PC-3 (cell line): ENCODE data around the gene GRB2. TPM values are rescaled to one million over a fixed set of nuclear protein-coding genes. Genes with fewer than 3 reads are reported as not detected.
"Not testable (repeated sequence)": the region's sequence is repeated elsewhere in the genome, so short reads cannot be mapped to it uniquely, and the experiment has no call there.

Experiments used
- ATAC-seq: fragments of 200-7000 bp; cut with Tn5 transposase; 2 replicates; pipeline ENCODE4 v1.9.1; 2020; ENCODE audit warnings: mild to moderate bottlenecking, moderate library complexity
- BruUV-seq: library from RNA; stranded (reverse); fragments of 400-500 nt; replicated peaks from 2 replicates; lab custom pipeline; 2021; lab: Mats Ljungman, UMichigan
- CTCF ChIA-PET: fragments of 300-600 bp; sonication (Branson Sonifier 250); formaldehyde crosslinking; loops from one replicate; lab custom pipeline; 2022; ENCODE audit warnings: antibody characterized with exemption; lab: Charles Lee
- POLR2A ChIA-PET: fragments of 300-600 bp; sonication (Branson Sonifier 250); formaldehyde crosslinking; loops from one replicate; lab custom pipeline; 2022; ENCODE audit warnings: antibody characterized with exemption; ENCODE audit not compliant: unreplicated experiment; lab: Charles Lee
- DNase-seq: peaks from one replicate; pipeline ENCODE4 v3.0.0-alpha.2; 2015
- H2AFZ ChIP-seq: fragments of 300-600 bp; sonication (generic); 2 replicates; pipeline ENCODE4 v1.6.0; 2016; ENCODE audit warnings: antibody characterized with exemption, low read length
- H3F3A ChIP-seq: fragments of 300-600 bp; sonication (generic); one replicate; pipeline ENCODE4 v1.6.0; 2017; ENCODE audit warnings: antibody characterized with exemption, low read length, control low read depth, mild to moderate bottlenecking; ENCODE audit not compliant: unreplicated experiment
- H3K27ac ChIP-seq: fragments of 300-600 bp; sonication (generic); 2 replicates; pipeline ENCODE4 v1.5.1; 2016; ENCODE audit warnings: mild to moderate bottlenecking, low read length
- H3K27me3 ChIP-seq: fragments of 300-600 bp; sonication (generic); 2 replicates; pipeline ENCODE4 v1.6.1; 2016; ENCODE audit warnings: low read length, mixed read lengths
- H3K36me3 ChIP-seq: fragments of 300-600 bp; sonication (generic); 2 replicates; pipeline ENCODE4 v1.6.1; 2016; ENCODE audit warnings: low read depth, mixed run types, low read length, mixed read lengths
- H3K4me1 ChIP-seq: fragments of 300-600 bp; sonication (generic); 2 replicates; pipeline ENCODE4 v1.5.1; 2016; ENCODE audit warnings: low read length; ENCODE audit not compliant: insufficient read depth
- H3K4me2 ChIP-seq: fragments of 300-600 bp; sonication (generic); 2 replicates; pipeline ENCODE4 v1.6.0; 2016; ENCODE audit warnings: low read length
- H3K4me3 ChIP-seq: fragments of 300-600 bp; sonication (generic); 2 replicates; pipeline ENCODE4 v1.5.1; 2016; ENCODE audit warnings: mild to moderate bottlenecking, low read length, mixed read lengths
- H3K79me2 ChIP-seq: fragments of 300-600 bp; sonication (generic); 2 replicates; pipeline ENCODE4 v1.6.1; 2017; ENCODE audit warnings: low read length, mixed read lengths
- H3K9ac ChIP-seq: fragments of 300-600 bp; sonication (generic); 2 replicates; pipeline ENCODE4 v1.6.0; 2016; ENCODE audit warnings: mild to moderate bottlenecking, low read length
- H3K9me2 ChIP-seq: fragments of 300-600 bp; sonication (generic); replicated peaks from 2 replicates; pipeline ENCODE4 v1.6.1; 2016; ENCODE audit warnings: mixed run types, low read length, mixed read lengths
- H3K9me3 ChIP-seq: fragments of 300-600 bp; sonication (generic); 2 replicates; pipeline ENCODE4 v1.6.1; 2016; ENCODE audit warnings: low read length, mixed read lengths
- H4K20me1 ChIP-seq: fragments of 300-600 bp; sonication (generic); 2 replicates; pipeline ENCODE4 v1.6.1; 2016; ENCODE audit warnings: low read length, mixed read lengths
- CTCF ChIP-seq: fragments of 300-600 bp; sonication (generic); conservative IDR thresholded peaks from 2 replicates; pipeline ENCODE4 v1.5.1; 2017; ENCODE audit warnings: antibody characterized with exemption, low read depth, mild to moderate bottlenecking, low read length
- EZH2 ChIP-seq: fragments of 300-600 bp; sonication (generic); IDR thresholded peaks from one replicate; pipeline ENCODE4 v1.6.1; 2017; ENCODE audit warnings: antibody characterized with exemption, mild to moderate bottlenecking, low read length; ENCODE audit not compliant: unreplicated experiment
- EZH2phosphoT487 ChIP-seq: fragments of 300-600 bp; sonication (generic); IDR thresholded peaks from 2 replicates; pipeline ENCODE4 v1.6.1; 2018; ENCODE audit warnings: mild to moderate bottlenecking, antibody characterized with exemption, low read length, borderline replicate concordance
- intact Hi-C: fragments of 100-400 bp; cut with micrococcal nuclease; formaldehyde crosslinking; loops from 2 replicates; pipeline ENCODE4 v1.9.0; 2023
- total RNA-seq: library from RNA; depleted of rRNA; stranded (reverse); fragments of >200 nt; gene quantifications from 2 replicates; pipeline ENCODE4 v1.2.3, GENCODE V29; 2014

Gene GRB2
- total RNA-seq, 1 experiment from 2014 or later = 224 TPM

DNA sequence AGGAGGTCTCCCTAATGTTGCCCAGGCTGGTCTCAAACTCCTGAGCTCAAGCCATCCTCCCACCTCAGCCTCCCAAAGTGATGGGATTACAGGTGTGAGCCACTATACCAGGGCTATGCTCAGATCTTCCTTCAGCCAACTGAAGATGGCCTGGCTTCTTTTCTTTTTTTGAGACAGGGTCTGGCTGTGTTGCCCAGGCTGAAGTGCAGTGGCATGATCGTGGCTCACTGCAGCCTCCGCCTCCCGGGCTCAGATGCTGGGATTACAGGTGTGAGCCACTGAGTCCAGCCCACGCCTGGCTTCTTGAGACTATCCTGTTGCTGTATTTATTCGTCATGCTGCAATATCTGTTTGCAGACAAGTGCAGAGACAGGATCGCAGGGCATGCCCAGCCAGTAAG, 120.4 kb downstream of the GRB2 start:
- Histone ChIP-seq H4K20me1 (no peaks in the 10 kb centered on the region), H3K27me3 (no peaks in the 10 kb centered on the region), H3K4me2 (no peak overlapping the region), H3K9me3 (no peaks in the 10 kb centered on the region), H3K4me3 (no peak overlapping the region), H2AFZ (no peak overlapping the region), H3K79me2 (peaks cover 21% of the 10 kb centered on the region), H3F3A (no peaks in the 10 kb centered on the region), H3K27ac (no peak overlapping the region), H3K36me3 (peaks cover 22% of the 10 kb centered on the region), H3K4me1 (peaks cover 9% of the 10 kb centered on the region), H3K9me2 (no peaks in the 10 kb centered on the region), H3K9ac (no peak overlapping the region)
- no peak for ATAC-seq
- POLR2A ChIA-PET = no interaction called here
- intact Hi-C loops = no loop called here
- DNase-seq = no peak
- CTCF ChIA-PET = no interaction called here
- no TSS peak for BruUV-seq
- TF ChIP-seq EZH2 (no peak), CTCF (no peak), EZH2phosphoT487 (no peak)

GRCh38 chr17:75280189-75280588, 125.3 kb downstream of the GRB2 start:
- H4K20me1 ChIP-seq, H3K4me3 ChIP-seq, H3K4me1 ChIP-seq, H3K9me2 ChIP-seq, H3K79me2 ChIP-seq, H3K4me2 ChIP-seq, H3K27ac ChIP-seq, H3K27me3 ChIP-seq, BruUV-seq, intact Hi-C loops, H3K9me3 ChIP-seq, H3K9ac ChIP-seq, H2AFZ ChIP-seq, H3F3A ChIP-seq: not testable (repeated sequence)
- ChIA-PET CTCF (interaction anchor here (0.6 kb wide), 1 partner anchor 149 kb away, joined by 3 read pairs; no protein-coding TSS in a partner anchor), POLR2A (interaction anchor here (0.6 kb wide), 1 partner anchor 18 kb away, joined by 3 read pairs; no protein-coding TSS in a partner anchor)
- DNase-seq (peak; percentile 19), ATAC-seq (peak; percentile 68)
- peaks cover 27% of the 10 kb centered on the region for H3K36me3 ChIP-seq

DNA sequence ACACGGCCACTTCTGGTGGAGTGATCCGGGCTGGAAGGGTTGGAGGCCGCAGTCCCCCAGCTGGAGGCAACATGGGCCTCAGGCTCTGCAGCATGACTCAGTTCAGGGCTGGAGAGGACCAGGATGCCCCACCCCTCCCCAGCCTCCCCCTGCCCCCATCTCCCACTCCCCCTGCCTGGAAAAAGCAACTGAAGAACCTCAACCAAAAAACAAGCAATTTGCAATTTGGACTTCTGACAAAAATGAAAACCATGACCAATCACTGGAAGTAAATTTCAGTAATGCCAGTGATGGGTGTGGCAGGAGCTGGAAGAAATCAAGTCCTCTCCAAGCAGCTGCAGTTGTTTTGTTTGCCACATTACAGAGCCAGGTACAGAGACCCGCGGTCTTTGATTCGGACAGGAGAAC, 127.8 kb downstream of the GRB2 start:
- Histone ChIP-seq H3K9me3 (no peaks in the 10 kb centered on the region), H3F3A (no peaks in the 10 kb centered on the region), H2AFZ (no peak overlapping the region), H4K20me1 (no peaks in the 10 kb centered on the region), H3K79me2 (peaks cover 7% of the 10 kb centered on the region; the same call in 1 of the 2 replicates), H3K4me2 (no peak overlapping the region), H3K4me3 (no peak overlapping the region), H3K36me3 (peaks cover 25% of the 10 kb centered on the region), H3K9ac (no peak overlapping the region), H3K27me3 (no peaks in the 10 kb centered on the region), H3K4me1 (peaks cover 1% of the 10 kb centered on the region), H3K9me2 (no peaks in the 10 kb centered on the region), H3K27ac (no peak overlapping the region)
- BruUV-seq = no TSS peak
- TF ChIP-seq EZH2 (no peak), CTCF (no peak), EZH2phosphoT487 (no peak)
- intact Hi-C loops = no loop called here
- POLR2A ChIA-PET = interaction anchor here (0.9 to 1.4 kb wide), 3 partner anchors 12 to 116 kb away, joined by 3 to 8 read pairs (median 5); partner anchors contain the start of genes GGA3, MRPS7 and SLC25A19
- CTCF ChIA-PET = interaction anchor here (0.9 kb wide), 1 partner anchor 128 kb away, joined by 5 read pairs; the partner anchor contains the start of gene GRB2
- ATAC-seq = peak; percentile 60
- DNase-seq = peak; percentile 34
